HG03045 (cell line): ENCODE measurements around the gene YJEFN3.

Source experiments
- ATAC-seq: cut with Tn5 transposase; IDR thresholded peaks from one replicate; pipeline ENCODE4 v1.9.1; 2021; ENCODE audit warnings: mild to moderate bottlenecking, moderate library complexity; ENCODE audit not compliant: unreplicated experiment

Gene YJEFN3

GRCh38 chr19:19535311-19536191 lies 6.8 kb downstream of the YJEFN3 start:
- no peak for ATAC-seq

- no peak for ATAC-seq
Measured at GRCh38 chr19:19537075-19538048, 8.7 kb downstream of the YJEFN3 start.

- ATAC-seq: no peak
Measured at GRCh38 chr19:19538061-19538784, 9.5 kb downstream of the YJEFN3 start, which contains the start of gene CILP2. TSS of gene CILP2 (plus strand) at chr19:19538265. CDS start at chr19:19538350, 85 bp downstream.

- ATAC-seq: no peak
Measured at GRCh38 chr19:19538785-19539166, 10.1 kb downstream of the YJEFN3 start.

GRCh38 chr19:19539698-19540063 lies 11.0 kb downstream of the YJEFN3 start:
- ATAC-seq: no peak

GRCh38 chr19:19540064-19540714 lies 11.5 kb downstream of the YJEFN3 start:
- no peak for ATAC-seq

GRCh38 chr19:19540715-19541515 lies 12.2 kb downstream of the YJEFN3 start:
- ATAC-seq: no peak

- ATAC-seq: no peak
Measured at GRCh38 chr19:19541616-19542015, 12.9 kb downstream of the YJEFN3 start.

GRCh38 chr19:19542507-19542906 lies 13.8 kb downstream of the YJEFN3 start:
- ATAC-seq: no peak

GRCh38 chr19:19543101-19543500 lies 14.4 kb downstream of the YJEFN3 start:
- ATAC-seq: no peak

- no peak for ATAC-seq
Measured at GRCh38 chr19:19543640-19544039, 14.9 kb downstream of the YJEFN3 start.

- no peak for ATAC-seq
Measured at GRCh38 chr19:19544257-19544953, 15.7 kb downstream of the YJEFN3 start.

GRCh38 chr19:19544954-19545591 lies 16.4 kb downstream of the YJEFN3 start:
- ATAC-seq: no peak

GRCh38 chr19:19545707-19546106 lies 17.0 kb downstream of the YJEFN3 start:
- ATAC-seq: no peak

GRCh38 chr19:19546751-19547162 lies 18.0 kb downstream of the YJEFN3 start:
- ATAC-seq: no peak

GRCh38 chr19:19547674-19548336 lies 19.1 kb downstream of the YJEFN3 start:
- no peak for ATAC-seq

- ATAC-seq: no peak
Measured at GRCh38 chr19:19548915-19549759, 20.4 kb downstream of the YJEFN3 start.
